Upper lobe of left lung (tissue), 4 donors: ENCODE results near the gene NKIRAS1.

Experiments used
- POLR2AphosphoS5 ChIP-seq, 2 donors: sonication (generic); formaldehyde crosslinking; IDR thresholded peaks; one replicate each; pipeline ENCODE4 v1.5.1; 2017; ENCODE audit warnings: antibody characterized with exemption in 2 of 2
- TF ChIP-seq, protein P1 (sequence below), 6 experiments: fragments of 450-650 bp in 4 of 6; fragments of 200-600 bp in 2 of 6; sonication (generic) in 2 of 6; IDR thresholded peaks; one replicate each; pipeline ENCODE4 v1.5.1; 2016 to 2019; ENCODE audit warnings: antibody characterized with exemption in 6 of 6

DNA sequence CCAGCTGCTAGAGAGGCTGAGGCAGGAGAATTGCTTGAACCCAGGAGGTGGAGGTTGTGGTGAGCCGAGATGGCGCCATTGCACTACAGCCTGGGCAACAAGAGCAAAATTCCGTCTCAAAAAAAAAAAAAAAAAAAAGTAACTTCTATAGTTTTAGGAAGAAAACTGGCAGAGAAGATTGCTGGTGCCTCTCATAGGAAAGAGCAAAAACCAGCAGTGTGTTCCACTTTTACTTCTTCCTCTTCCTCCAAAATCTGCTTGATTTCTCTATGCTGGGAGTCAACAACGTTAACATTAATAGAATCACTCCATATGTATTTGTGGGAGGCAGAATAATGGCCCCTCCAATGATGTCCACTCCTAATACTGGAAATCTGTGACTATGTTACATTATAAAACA, 15.8 kb upstream of the NKIRAS1 start:
- TF ChIP-seq, protein P1, sequence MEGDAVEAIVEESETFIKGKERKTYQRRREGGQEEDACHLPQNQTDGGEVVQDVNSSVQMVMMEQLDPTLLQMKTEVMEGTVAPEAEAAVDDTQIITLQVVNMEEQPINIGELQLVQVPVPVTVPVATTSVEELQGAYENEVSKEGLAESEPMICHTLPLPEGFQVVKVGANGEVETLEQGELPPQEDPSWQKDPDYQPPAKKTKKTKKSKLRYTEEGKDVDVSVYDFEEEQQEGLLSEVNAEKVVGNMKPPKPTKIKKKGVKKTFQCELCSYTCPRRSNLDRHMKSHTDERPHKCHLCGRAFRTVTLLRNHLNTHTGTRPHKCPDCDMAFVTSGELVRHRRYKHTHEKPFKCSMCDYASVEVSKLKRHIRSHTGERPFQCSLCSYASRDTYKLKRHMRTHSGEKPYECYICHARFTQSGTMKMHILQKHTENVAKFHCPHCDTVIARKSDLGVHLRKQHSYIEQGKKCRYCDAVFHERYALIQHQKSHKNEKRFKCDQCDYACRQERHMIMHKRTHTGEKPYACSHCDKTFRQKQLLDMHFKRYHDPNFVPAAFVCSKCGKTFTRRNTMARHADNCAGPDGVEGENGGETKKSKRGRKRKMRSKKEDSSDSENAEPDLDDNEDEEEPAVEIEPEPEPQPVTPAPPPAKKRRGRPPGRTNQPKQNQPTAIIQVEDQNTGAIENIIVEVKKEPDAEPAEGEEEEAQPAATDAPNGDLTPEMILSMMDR (IDR thresholded peaks at IDR 0.05) = no peak
- no peak for TF ChIP-seq POLR2AphosphoS5 (IDR thresholded peaks at IDR 0.05)
